GM19438 (cell line): ENCODE data around the gene CTSK.
"Not testable (repeated sequence)": the region's sequence is repeated elsewhere in the genome, so short reads cannot be mapped to it uniquely, and the experiment has no call there.

Source experiments
- ATAC-seq: cut with Tn5 transposase; IDR thresholded peaks from one replicate; pipeline ENCODE4 v1.9.1; 2021; ENCODE audit warnings: low read depth; ENCODE audit not compliant: unreplicated experiment

The CTSK gene

GRCh38 chr1:150808121-150808520 is at the start of gene CTSK:
TSS of gene CTSK (minus strand) at chr1:150808260. CDS start at chr1:150806805, 1,455 bp downstream.
- no peak for ATAC-seq

GRCh38 chr1:150852734-150853133 is 44.7 kb upstream of the CTSK start:
- not testable (repeated sequence) for ATAC-seq

GRCh38 chr1:150850801-150851362 is 42.8 kb upstream of the CTSK start:
- not testable (repeated sequence) for ATAC-seq

- no peak for ATAC-seq
These were observed 38.5 kb upstream of the CTSK start for GRCh38 chr1:150846473-150847146.

GRCh38 chr1:150843474-150843873 is 35.4 kb upstream of the CTSK start:
- ATAC-seq = no peak

- no peak for ATAC-seq
These were observed 34.9 kb upstream of the CTSK start for GRCh38 chr1:150842964-150843363.

- ATAC-seq = no peak
These were observed 34.3 kb upstream of the CTSK start for GRCh38 chr1:150842343-150842742.

GRCh38 chr1:150841626-150842025 is 33.6 kb upstream of the CTSK start:
- no peak for ATAC-seq

- ATAC-seq = not testable (repeated sequence)
These were observed 32.8 kb upstream of the CTSK start for GRCh38 chr1:150840850-150841249.

GRCh38 chr1:150836129-150836773 is 28.2 kb upstream of the CTSK start:
- ATAC-seq = no peak

- not testable (repeated sequence) for ATAC-seq
These were observed 25.9 kb upstream of the CTSK start for GRCh38 chr1:150833961-150834360.

GRCh38 chr1:150832597-150832996 is 24.5 kb upstream of the CTSK start:
- no peak for ATAC-seq

- ATAC-seq = no peak
These were observed 21.7 kb upstream of the CTSK start for GRCh38 chr1:150829751-150830150.

GRCh38 chr1:150826299-150826698 is 18.2 kb upstream of the CTSK start:
- ATAC-seq = no peak

GRCh38 chr1:150820730-150821512 is 12.9 kb upstream of the CTSK start:
- ATAC-seq = no peak

- no peak for ATAC-seq
These were observed 7.8 kb upstream of the CTSK start for GRCh38 chr1:150815871-150816270.

- ATAC-seq = no peak
These were observed 5.1 kb upstream of the CTSK start for GRCh38 chr1:150813028-150813707.

- ATAC-seq = no peak
These were observed 3.0 kb upstream of the CTSK start for GRCh38 chr1:150810958-150811659.

GRCh38 chr1:150809651-150810050 is 1.6 kb upstream of the CTSK start:
- no peak for ATAC-seq

GRCh38 chr1:150808846-150809245 is 786 bp upstream of the CTSK start:
- ATAC-seq = no peak
